Right lobe of liver (tissue), 6 donors: ENCODE measurements around the gene PTPRN. TPM values are rescaled to one million over a fixed set of nuclear protein-coding genes. Genes with fewer than 3 reads are reported as not detected.

ENCODE experiments used
- ATAC-seq, 4 donors: fragments of 200-7000 bp; cut with Tn5 transposase; one replicate each; pipeline ENCODE4 v1.9.1; 2020; ENCODE audit warnings: mild to moderate bottlenecking in 4 of 4, moderate library complexity in 4 of 4
- DNase-seq, 3 donors: peaks; one replicate each; pipeline ENCODE4 v3.0.0-alpha.2; 2020
- H3K27ac ChIP-seq, 3 donors: fragments of 200-600 bp; one replicate each; pipeline ENCODE4 v1.8.0; 2022
- H3K27me3 ChIP-seq, 2 donors: fragments of 200-600 bp; one replicate each; pipeline ENCODE4 v1.8.0; 2022
- H3K36me3 ChIP-seq, 4 donors: fragments of 200-600 bp; sonication (generic) in 1 of 4; one replicate each; pipeline versions ENCODE4 v1.5.1 to v1.8.0; 2017 to 2022; ENCODE audit warnings: control low read depth in 1 of 4
- H3K4me1 ChIP-seq, 4 donors: fragments of 200-600 bp; sonication (generic) in 1 of 4; one replicate each; pipeline versions ENCODE4 v1.5.1 to v1.8.0; 2017 to 2022; ENCODE audit warnings: control low read depth in 1 of 4
- H3K4me3 ChIP-seq, 3 donors: fragments of 200-600 bp; one replicate each; pipeline ENCODE4 v1.8.0; 2022
- H3K9me3 ChIP-seq, 4 donors: fragments of 200-600 bp; sonication (generic) in 1 of 4; one replicate each; pipeline versions ENCODE4 v1.5.1 to v1.8.0; 2017 to 2022; ENCODE audit warnings: control low read depth in 1 of 4
- POLR2A ChIP-seq: fragments of 450-650 bp; IDR thresholded peaks from one replicate; pipeline ENCODE4 v1.6.1; 2017; ENCODE audit warnings: antibody characterized with exemption, mild to moderate bottlenecking
- WGBS: methylation state at CpG from one replicate; pipeline ENCODE4 v1.1.6; 2018; ENCODE audit warnings: low coverage, low lambda C conversion rate; ENCODE audit not compliant: insufficient coverage; ENCODE audit errors: missing lambda C conversion rate; 5-methylcytosine and 5-hydroxymethylcytosine counted together
- intact Hi-C, 2 donors: fragments of 100-400 bp; cut with DNase I; formaldehyde crosslinking; loops; one replicate each; pipeline versions ENCODE4 v1.11.2 to v1.14.1; 2022
- total RNA-seq, 6 experiments: library from RNA; depleted of rRNA in 2 of 6; stranded (reverse); fragments of >200 nt in 2 of 6; fragmentation: NEBNext Ultra II Directional in 3 of 6; extraction: Animal tissue kit (Norgen Biotek cat#: 25700) in 3 of 6; gene quantifications; one replicate each; pipeline versions ENCODE4 v1.1.0 to v1.2.4, GENCODE V29; 2016 to 2023
- TF ChIP-seq, protein P1 (sequence below), 4 donors: fragments of 200-600 bp in 3 of 4; fragments of 450-650 bp in 1 of 4; IDR thresholded peaks; one replicate each; pipeline versions ENCODE4 v1.5.1 to v1.8.0; 2016 to 2022; ENCODE audit warnings: antibody characterized with exemption in 4 of 4, mild to moderate bottlenecking in 2 of 4
- donor health status: DM: no; HTN: yes; CAD: no.
- donor health status: DM: no; HTN: no; CAD: no.
- donor health status: DM: no; HTN: no; CAD: no.
- donor health status: DM: no; HTN: yes; CAD: no.
- donor health status: DM: no; HTN: yes; CAD: no.

PTPRN gene
- total RNA-seq, 6 experiments from 2014 or later, result 0.31 TPM; not detected in 5

DNA sequence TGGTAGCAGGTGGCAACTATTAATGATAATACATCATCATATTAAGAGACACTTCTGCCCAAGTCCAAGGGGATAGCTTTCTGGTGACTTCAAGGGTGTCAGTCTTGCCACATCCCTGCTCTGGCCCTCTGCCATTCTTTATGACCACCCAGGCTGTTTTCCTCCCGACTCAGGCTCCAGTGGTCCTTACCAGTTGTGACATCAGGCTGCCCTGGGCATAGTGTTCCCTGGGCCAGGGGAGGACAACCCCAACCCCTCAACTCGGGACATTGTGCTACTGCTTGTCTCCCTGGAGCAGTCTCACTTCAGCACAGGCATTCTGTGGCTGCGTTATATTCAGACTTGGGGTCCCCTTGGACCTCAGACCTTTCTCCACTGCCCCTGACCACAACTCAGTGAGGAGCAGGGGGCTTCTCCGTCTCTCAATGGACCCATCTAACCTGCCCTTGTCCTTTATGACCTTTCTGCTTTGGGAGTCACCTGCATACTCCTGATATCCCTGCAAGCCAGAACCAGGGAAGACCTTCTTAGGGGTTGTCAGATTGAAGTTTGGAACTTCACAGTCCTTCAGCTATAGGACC is 17.2 kb downstream of the PTPRN start:
- intact Hi-C loops, result loop anchor here in 1 of 2 donors (10.0 kb wide), 2 partner anchors 67 to 267 kb away; partner anchors contain the start of genes ANKZF1 and ATG9A
- Histone ChIP-seq H3K27ac (no peak overlapping the region), H3K9me3 (no peaks in the 10 kb centered on the region), H3K4me3 (no peak overlapping the region), H3K27me3 (no peaks in the 10 kb centered on the region), H3K36me3 (no peaks in the 10 kb centered on the region), H3K4me1 (peaks cover 0 to 2% (median 0%) of the 10 kb centered on the region in 4 donors)
- TF ChIP-seq, protein P1, sequence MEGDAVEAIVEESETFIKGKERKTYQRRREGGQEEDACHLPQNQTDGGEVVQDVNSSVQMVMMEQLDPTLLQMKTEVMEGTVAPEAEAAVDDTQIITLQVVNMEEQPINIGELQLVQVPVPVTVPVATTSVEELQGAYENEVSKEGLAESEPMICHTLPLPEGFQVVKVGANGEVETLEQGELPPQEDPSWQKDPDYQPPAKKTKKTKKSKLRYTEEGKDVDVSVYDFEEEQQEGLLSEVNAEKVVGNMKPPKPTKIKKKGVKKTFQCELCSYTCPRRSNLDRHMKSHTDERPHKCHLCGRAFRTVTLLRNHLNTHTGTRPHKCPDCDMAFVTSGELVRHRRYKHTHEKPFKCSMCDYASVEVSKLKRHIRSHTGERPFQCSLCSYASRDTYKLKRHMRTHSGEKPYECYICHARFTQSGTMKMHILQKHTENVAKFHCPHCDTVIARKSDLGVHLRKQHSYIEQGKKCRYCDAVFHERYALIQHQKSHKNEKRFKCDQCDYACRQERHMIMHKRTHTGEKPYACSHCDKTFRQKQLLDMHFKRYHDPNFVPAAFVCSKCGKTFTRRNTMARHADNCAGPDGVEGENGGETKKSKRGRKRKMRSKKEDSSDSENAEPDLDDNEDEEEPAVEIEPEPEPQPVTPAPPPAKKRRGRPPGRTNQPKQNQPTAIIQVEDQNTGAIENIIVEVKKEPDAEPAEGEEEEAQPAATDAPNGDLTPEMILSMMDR (IDR thresholded peaks at IDR 0.05), result no peak
- TF ChIP-seq POLR2A, result no peak
- DNase-seq (no peak), ATAC-seq (no peak)
- 53% methylated on average over 2 of the region's 4 CpGs for WGBS

GRCh38 chr2:219291394-219291793 is 17.8 kb downstream of the PTPRN start:
- no peak for DNase-seq

GRCh38 chr2:219290381-219291171 is 18.6 kb downstream of the PTPRN start:
- no peak overlapping the region for H3K4me3 ChIP-seq
- intact Hi-C loops, result loop anchor here in 1 of 2 donors (10.0 kb wide), 2 partner anchors 66 to 266 kb away; partner anchors contain the start of genes ANKZF1 and ATG9A
- H3K9me3 ChIP-seq, result no peaks in the 10 kb centered on the region
- no peak for ATAC-seq
- TF ChIP-seq, protein P1 (IDR thresholded peaks at IDR 0.05), result no peak
- no peak for TF ChIP-seq POLR2A
- 26% methylated on average over 3 of the region's 16 CpGs for WGBS
- no peak overlapping the region for H3K27ac ChIP-seq
- no peaks in the 10 kb centered on the region for H3K27me3 ChIP-seq
- no peak for DNase-seq
- H3K4me1 ChIP-seq, result peaks cover 0 to 2% (median 0%) of the 10 kb centered on the region in 4 donors
- H3K36me3 ChIP-seq, result peaks cover 0 to 2% (median 0%) of the 10 kb centered on the region in 4 donors

More at GRCh38 chr2:219291394-219291793, 17.8 kb downstream of the PTPRN start:
- no peaks in the 10 kb centered on the region for H3K27me3 ChIP-seq
- no peak for ATAC-seq
- TF ChIP-seq, protein P1 (IDR thresholded peaks at IDR 0.05), result no peak
- no peak for TF ChIP-seq POLR2A
- H3K4me3 ChIP-seq, result no peak overlapping the region
- intact Hi-C loops, result loop anchor here in 1 of 2 donors (10.0 kb wide), 2 partner anchors 67 to 267 kb away; partner anchors contain the start of genes ANKZF1 and ATG9A
- H3K36me3 ChIP-seq, result no peaks in the 10 kb centered on the region
- H3K27ac ChIP-seq, result no peak overlapping the region
- no peaks in the 10 kb centered on the region for H3K9me3 ChIP-seq
- WGBS, result 70% methylated on average over 2 of the region's 7 CpGs
- peaks cover 0 to 2% (median 0%) of the 10 kb centered on the region in 4 donors for H3K4me1 ChIP-seq

- whole genome bisulfite sequencing, result 29% methylated on average over 9 of the region's 16 CpGs
These were observed 19.5 kb downstream of the PTPRN start for GRCh38 chr2:219289537-219290361.

More at GRCh38 chr2:219289537-219290361, 19.5 kb downstream of the PTPRN start:
- Histone ChIP-seq H3K27me3 (no peaks in the 10 kb centered on the region), H3K27ac (no peak overlapping the region), H3K4me1 (no peaks in the 10 kb centered on the region), H3K36me3 (peaks cover 0 to 11% (median 3%) of the 10 kb centered on the region in 4 donors), H3K4me3 (no peak overlapping the region), H3K9me3 (no peaks in the 10 kb centered on the region)
- DNase-seq (no peak), ATAC-seq (peak in 1 of 4 donors; percentile 35)
- TF ChIP-seq POLR2A, result no peak
- TF ChIP-seq, protein P1 (IDR thresholded peaks at IDR 0.05), result no peak
- intact Hi-C loops, result loop anchor here in 1 of 2 donors (10.0 kb wide), 2 partner anchors 65 to 265 kb away; partner anchors contain the start of genes ANKZF1 and ATG9A
